Measurements from ENCODE around the gene RASGRF2. TPM values are rescaled to one million over a fixed set of nuclear protein-coding genes. Genes with fewer than 3 reads are reported as not detected.

Gene RASGRF2
- total RNA-seq, 4 donors from 2014 or later, result 1.8 to 4.1 (median 2.5) TPM

- 68% methylated on average over 1 of the region's 1 CpG for WGBS
- no peak for TF ChIP-seq POLR2AphosphoS5 (IDR thresholded peaks at IDR 0.05)
- TF ChIP-seq EP300 (IDR thresholded peaks at IDR 0.05), result no peak
- TF ChIP-seq POLR2A (IDR thresholded peaks at IDR 0.05), result no peak
- TF ChIP-seq CTCF (IDR thresholded peaks at IDR 0.05), result no peak
- no peaks in the 10 kb centered on the region for H3K27me3 ChIP-seq
- no peaks in the 10 kb centered on the region for H3K36me3 ChIP-seq
- H3K27ac ChIP-seq, result no peak overlapping the region
- H3K4me1 ChIP-seq, result no peaks in the 10 kb centered on the region
- DNase-seq (ENCODE audit: low spot score in 2 of 2), result no peak
- H3K4me3 ChIP-seq, result no peak overlapping the region
- H3K9me3 ChIP-seq, result no peaks in the 10 kb centered on the region
Measured at GRCh38 chr5:81058121-81058520, 98.0 kb downstream of the RASGRF2 start.

- H3K36me3 ChIP-seq, result no peaks in the 10 kb centered on the region
- no peaks in the 10 kb centered on the region for H3K4me1 ChIP-seq
- WGBS, result 74% methylated on average over 2 of the region's 3 CpGs
- DNase-seq (ENCODE audit: low spot score in 2 of 2), result no peak
- no peak overlapping the region for H3K4me3 ChIP-seq
- no peak overlapping the region for H3K27ac ChIP-seq
- no peaks in the 10 kb centered on the region for H3K27me3 ChIP-seq
- TF ChIP-seq CTCF (IDR thresholded peaks at IDR 0.05) (no peak), EP300 (IDR thresholded peaks at IDR 0.05) (no peak), POLR2AphosphoS5 (IDR thresholded peaks at IDR 0.05) (no peak), POLR2A (IDR thresholded peaks at IDR 0.05) (no peak)
- no peaks in the 10 kb centered on the region for H3K9me3 ChIP-seq
Measured at GRCh38 chr5:81065492-81065891, 105.3 kb downstream of the RASGRF2 start.

GRCh38 chr5:81066102-81066501, 105.9 kb downstream of the RASGRF2 start:
- TF ChIP-seq POLR2A (IDR thresholded peaks at IDR 0.05), result no peak
- no peak for TF ChIP-seq CTCF (IDR thresholded peaks at IDR 0.05)
- no peak for TF ChIP-seq POLR2AphosphoS5 (IDR thresholded peaks at IDR 0.05)
- no peak for TF ChIP-seq EP300 (IDR thresholded peaks at IDR 0.05)
- no peak for DNase-seq (ENCODE audit: low spot score in 2 of 2)
- WGBS, result 97% methylated on average over 4 of the region's 4 CpGs
- no peaks in the 10 kb centered on the region for H3K36me3 ChIP-seq
- no peak overlapping the region for H3K4me3 ChIP-seq
- H3K4me1 ChIP-seq, result no peaks in the 10 kb centered on the region
- H3K27ac ChIP-seq, result no peak overlapping the region
- no peaks in the 10 kb centered on the region for H3K27me3 ChIP-seq
- H3K9me3 ChIP-seq, result no peaks in the 10 kb centered on the region

GRCh38 chr5:81067406-81067805, 107.2 kb downstream of the RASGRF2 start:
- 62% methylated on average over 1 of the region's 1 CpG for WGBS
- no peak for DNase-seq (ENCODE audit: low spot score in 2 of 2)
- no peaks in the 10 kb centered on the region for H3K36me3 ChIP-seq
- no peak for TF ChIP-seq POLR2A (IDR thresholded peaks at IDR 0.05)
- TF ChIP-seq EP300 (IDR thresholded peaks at IDR 0.05), result no peak
- no peak for TF ChIP-seq POLR2AphosphoS5 (IDR thresholded peaks at IDR 0.05)
- no peak for TF ChIP-seq CTCF (IDR thresholded peaks at IDR 0.05)
- no peak overlapping the region for H3K27ac ChIP-seq
- H3K9me3 ChIP-seq, result no peaks in the 10 kb centered on the region
- no peaks in the 10 kb centered on the region for H3K4me1 ChIP-seq
- H3K4me3 ChIP-seq, result no peak overlapping the region
- H3K27me3 ChIP-seq, result no peaks in the 10 kb centered on the region

- TF ChIP-seq POLR2A (IDR thresholded peaks at IDR 0.05) (no peak), EP300 (IDR thresholded peaks at IDR 0.05) (no peak), CTCF (IDR thresholded peaks at IDR 0.05) (no peak), POLR2AphosphoS5 (IDR thresholded peaks at IDR 0.05) (no peak)
- 77% methylated on average over 6 of the region's 6 CpGs for WGBS
- Histone ChIP-seq H3K27ac (no peak overlapping the region), H3K9me3 (no peaks in the 10 kb centered on the region), H3K36me3 (no peaks in the 10 kb centered on the region), H3K4me1 (no peaks in the 10 kb centered on the region), H3K4me3 (no peak overlapping the region), H3K27me3 (no peaks in the 10 kb centered on the region)
- no peak for DNase-seq (ENCODE audit: low spot score in 2 of 2)
Measured at GRCh38 chr5:81068063-81068462, 107.9 kb downstream of the RASGRF2 start.

Data from suprapubic skin (tissue), 4 donors.